Measurements from ENCODE around the gene DCLK2.

DNA sequence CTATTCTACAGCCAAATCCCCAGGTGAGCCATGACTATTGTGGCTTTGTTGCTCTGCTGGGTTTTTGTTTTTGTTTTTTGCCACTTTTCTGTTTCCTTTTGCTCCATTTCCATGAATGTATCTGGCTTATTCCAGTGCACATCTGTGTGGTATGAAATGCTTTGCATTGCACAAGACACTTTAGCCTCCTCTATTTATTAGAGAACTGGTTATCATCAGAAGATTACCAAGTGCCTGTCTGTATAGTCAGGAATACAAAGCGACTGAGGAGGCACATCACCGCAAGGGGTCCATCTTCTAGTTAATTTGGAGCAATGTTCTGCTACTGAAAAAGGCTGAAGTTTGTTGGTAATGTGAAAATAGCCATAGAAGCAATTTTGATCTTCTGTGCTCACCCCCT, 120.8 kb downstream of the DCLK2 start:
- TF ChIP-seq GATA3 (IDR thresholded peaks at IDR 0.05; ENCODE audit: low read depth, low read length) (no peak), GATA2 (IDR thresholded peaks at IDR 0.05; ENCODE audit: low read depth, low read length) (no peak)
